Body of pancreas (tissue), 4 donors: ENCODE measurements around the gene PRR19. TPM values are rescaled to one million over a fixed set of nuclear protein-coding genes. Genes with fewer than 3 reads are reported as not detected.

ENCODE experiments used
- ATAC-seq: fragments of 150-250 bp; one replicate; pipeline ENCODE4 v1.9.1; 2016
- DNase-seq, 4 donors: peaks; one replicate each; pipeline ENCODE4 v3.0.0-alpha.2; 2019
- H3K27ac ChIP-seq, 4 donors: fragments of 200-600 bp; sonication (generic); 1 replicate in 3 of 4; 2 replicates in 1 of 4; pipeline versions ENCODE4 v1.5.1 to v1.6.1; 2016 to 2019; ENCODE audit warnings: mild to moderate bottlenecking in 1 of 4, mixed read lengths in 1 of 4, moderate library complexity in 1 of 4
- H3K27me3 ChIP-seq, 2 donors: fragments of 200-600 bp; sonication (generic); one replicate each; pipeline ENCODE4 v1.6.0; 2016; ENCODE audit warnings: mild to moderate bottlenecking in 1 of 2
- H3K36me3 ChIP-seq, 2 donors: fragments of 200-600 bp; sonication (generic); replicated peaks in 1 of 2; 2 replicates each; pipeline ENCODE4 v1.5.1; 2016; ENCODE audit warnings: low read depth in 2 of 2; ENCODE audit not compliant: insufficient read depth in 1 of 2
- H3K4me1 ChIP-seq: fragments of 200-600 bp; sonication (generic); one replicate; pipeline ENCODE4 v1.6.0; 2016
- H3K4me3 ChIP-seq, 2 donors: fragments of 200-600 bp; sonication (generic); 1 replicate in 1 of 2; 2 replicates in 1 of 2; pipeline ENCODE4 v1.5.1; 2016 to 2019
- H3K9me3 ChIP-seq, 3 donors: fragments of 200-600 bp; sonication (generic); 1 replicate in 2 of 3; 2 replicates in 1 of 3; pipeline ENCODE4 v1.5.1; 2016
- CTCF ChIP-seq, 7 experiments: fragments of 450-650 bp in 4 of 7; fragments of 200-600 bp in 3 of 7; sonication (generic) in 3 of 7; IDR thresholded peaks; one replicate each; pipeline ENCODE4 v1.5.1; 2016 to 2019; ENCODE audit warnings: antibody characterized with exemption in 7 of 7
- POLR2A ChIP-seq, 3 donors: fragments of 450-650 bp; IDR thresholded peaks; one replicate each; pipeline ENCODE4 v1.6.1; 2016; ENCODE audit warnings: antibody characterized with exemption in 3 of 3, mild to moderate bottlenecking in 2 of 3
- WGBS, 2 donors: methylation state at CpG; one replicate each; pipeline ENCODE4 v1.1.5; 2017; 5-methylcytosine and 5-hydroxymethylcytosine counted together
- intact Hi-C: fragments of 100-400 bp; cut with DNase I; formaldehyde crosslinking; loops from one replicate; pipeline ENCODE4 v1.15.1; 2023
- total RNA-seq, 2 donors: library from RNA; depleted of rRNA; stranded (reverse); fragments of >200 nt; gene quantifications; one replicate each; pipeline ENCODE4 v1.1.0, GENCODE V29; 2016

PRR19 gene
- total RNA-seq, 2 donors from 2014 or later = 0.52 TPM; not detected in 1

DNA sequence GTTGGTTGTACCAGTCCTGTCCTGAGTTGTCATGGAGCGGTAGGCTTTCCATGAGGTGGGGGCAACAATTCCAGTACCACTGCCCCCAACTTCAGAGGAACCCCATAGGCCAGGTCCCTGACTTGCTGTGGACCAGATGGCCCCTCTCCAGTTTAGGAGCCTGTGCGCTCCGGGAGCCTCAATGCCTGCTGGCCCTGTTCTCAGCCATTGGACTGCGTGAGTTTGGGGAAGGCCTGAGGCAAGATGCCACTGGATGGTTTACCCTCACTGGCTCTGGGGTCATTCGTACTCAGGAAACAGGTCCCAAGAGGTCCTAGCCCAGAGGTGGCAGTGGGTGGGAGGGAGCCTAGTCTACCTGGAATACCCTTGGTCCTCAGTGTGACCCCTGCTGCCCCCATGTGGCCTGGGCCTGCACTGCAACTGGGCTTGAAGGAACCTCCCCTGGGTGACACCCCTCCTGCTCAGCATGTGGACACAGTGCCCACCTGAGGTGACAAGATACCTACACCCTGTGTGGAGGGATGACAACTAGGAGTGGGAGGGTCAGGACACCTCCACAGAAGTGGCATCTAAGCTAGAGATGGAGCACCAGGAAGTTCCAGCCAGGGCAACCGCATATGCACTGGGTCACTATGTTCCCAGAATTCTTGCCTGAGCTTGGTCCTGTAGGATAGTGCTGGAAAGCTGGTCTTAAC is 6.0 kb upstream of the PRR19 start:
- DNase-seq (peak; percentile 82 to 91 (median 86)), ATAC-seq (peak; percentile 82)
- 76 to 100% methylated on average over 1 to 6 of the region's 6 CpGs for WGBS, 2 donors
- Histone ChIP-seq H3K9me3 (no peaks in the 10 kb centered on the region), H3K27ac (no peak overlapping the region), H3K27me3 (no peaks in the 10 kb centered on the region), H3K4me1 (no peaks in the 10 kb centered on the region), H3K36me3 (peaks cover 4 to 10% of the 10 kb centered on the region in 2 donors), H3K4me3 (no peak overlapping the region)
- intact Hi-C loops = no loop called here
- no peak for TF ChIP-seq POLR2A (IDR thresholded peaks at IDR 0.05)
- peak; percentile 84 to 94 (median 90) for TF ChIP-seq CTCF (IDR thresholded peaks at IDR 0.05)

DNA sequence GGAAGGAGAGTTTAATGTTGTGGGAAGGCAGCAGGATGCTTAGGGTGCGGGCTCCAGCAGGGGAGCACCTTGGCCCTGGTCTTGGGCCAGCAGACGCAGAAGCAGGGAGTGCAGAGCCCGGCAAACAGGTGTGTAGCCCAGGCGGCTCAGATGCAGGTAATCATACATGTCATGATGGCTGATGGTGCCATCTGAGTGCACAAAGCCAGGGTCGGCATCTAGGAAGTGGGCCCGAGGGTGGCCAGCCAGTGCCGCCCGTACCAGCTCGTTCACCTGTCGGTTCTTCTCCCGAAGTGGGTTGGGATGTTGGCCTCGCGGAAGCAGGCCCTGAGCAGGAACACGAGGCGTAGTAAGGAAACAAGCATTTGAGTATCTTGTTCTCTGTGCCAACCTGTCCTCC is 4.9 kb upstream of the PRR19 start:
- intact Hi-C loops = no loop called here
- Histone ChIP-seq H3K36me3 (peaks cover 2% of the 10 kb centered on the region in 2 donors), H3K9me3 (no peaks in the 10 kb centered on the region), H3K4me1 (peaks cover 11% of the 10 kb centered on the region), H3K27ac (no peak overlapping the region), H3K4me3 (no peak overlapping the region), H3K27me3 (no peaks in the 10 kb centered on the region)
- ATAC-seq = no peak
- TF ChIP-seq POLR2A (IDR thresholded peaks at IDR 0.05) (no peak), CTCF (IDR thresholded peaks at IDR 0.05) (no peak)
- DNase-seq = peak in 1 of 4 donors; percentile 13
- WGBS, 2 donors = 85 to 87% methylated on average over 15 of the region's 15 CpGs

DNA sequence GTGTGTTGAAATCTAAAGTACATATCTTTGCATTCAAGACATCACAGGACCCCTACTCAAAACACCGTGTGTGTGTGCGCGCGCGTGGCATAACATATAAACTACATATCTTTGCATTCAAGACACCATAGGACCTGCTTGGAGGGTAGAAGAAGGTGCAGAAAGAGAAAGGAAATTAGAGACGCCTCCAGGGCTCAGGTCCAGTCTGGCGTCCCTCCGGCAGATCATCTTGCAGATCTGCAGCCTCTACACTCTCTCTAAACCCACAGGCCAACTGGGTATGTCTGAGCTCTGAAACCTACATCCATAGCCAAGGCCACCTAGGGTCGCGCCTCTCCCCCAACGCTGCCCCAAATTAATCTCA is 1.2 kb downstream of the PRR19 start:
- Histone ChIP-seq H3K36me3 (no peaks in the 10 kb centered on the region), H3K4me3 (no peak overlapping the region), H3K4me1 (peaks cover 20% of the 10 kb centered on the region), H3K9me3 (no peaks in the 10 kb centered on the region), H3K27me3 (no peaks in the 10 kb centered on the region), H3K27ac (peak overlapping the region in 3 of 4 donors; percentile 50 to 74 (median 72))
- ATAC-seq (no peak), DNase-seq (no peak)
- 57 to 67% methylated on average over 10 to 11 of the region's 11 CpGs for WGBS, 2 donors
- no peak for TF ChIP-seq CTCF (IDR thresholded peaks at IDR 0.05)
- no peak for TF ChIP-seq POLR2A (IDR thresholded peaks at IDR 0.05)
- intact Hi-C loops = no loop called here

DNA sequence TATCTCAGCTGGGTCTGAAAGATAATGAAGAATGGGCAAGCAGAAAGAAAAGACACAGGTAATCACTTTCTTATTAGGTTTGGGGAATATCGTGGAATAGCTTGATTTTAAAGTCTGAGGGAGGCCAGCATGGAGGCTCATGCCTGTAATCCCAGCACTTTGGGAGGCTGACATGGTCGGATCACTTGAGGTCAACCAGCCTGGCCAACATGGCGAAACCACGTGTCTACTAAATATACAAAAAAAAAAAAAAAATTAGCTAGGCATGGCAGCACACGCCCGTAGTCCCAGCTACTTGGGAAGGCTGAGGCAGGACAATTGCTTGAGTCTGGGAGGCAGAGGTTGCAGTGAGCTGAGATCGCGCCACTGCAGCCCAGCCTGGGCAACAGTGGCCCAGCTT is 1.9 kb downstream of the PRR19 start:
- Histone ChIP-seq H3K4me3 (no peak overlapping the region), H3K36me3 (no peaks in the 10 kb centered on the region), H3K4me1 (peaks cover 20% of the 10 kb centered on the region), H3K27me3 (no peaks in the 10 kb centered on the region), H3K9me3 (no peaks in the 10 kb centered on the region), H3K27ac (no peak overlapping the region)
- intact Hi-C loops = no loop called here
- ATAC-seq = no peak
- no peak for DNase-seq
- 80 to 87% methylated on average over 8 of the region's 8 CpGs for WGBS, 2 donors
- TF ChIP-seq CTCF (IDR thresholded peaks at IDR 0.05) (no peak), POLR2A (IDR thresholded peaks at IDR 0.05) (no peak)

GRCh38 chr19:42306646-42307045 is 4.7 kb downstream of the PRR19 start:
- ATAC-seq = no peak
- TF ChIP-seq CTCF (IDR thresholded peaks at IDR 0.05) (no peak), POLR2A (IDR thresholded peaks at IDR 0.05) (no peak)
- Histone ChIP-seq H3K27ac (no peak overlapping the region), H3K4me3 (no peak overlapping the region), H3K9me3 (no peaks in the 10 kb centered on the region), H3K4me1 (peaks cover 13% of the 10 kb centered on the region), H3K36me3 (no peaks in the 10 kb centered on the region), H3K27me3 (no peaks in the 10 kb centered on the region)
- WGBS, 2 donors = 87 to 89% methylated on average over 21 to 22 of the region's 22 CpGs
- no peak for DNase-seq
- intact Hi-C loops = no loop called here
